Stomach (tissue), 4 donors: Measurements from ENCODE around the gene APLNR.

Experiments
- CTCF ChIP-seq, 7 experiments: fragments of 450-650 bp in 4 of 7; fragments of 200-600 bp in 3 of 7; sonication (generic) in 3 of 7; IDR thresholded peaks; one replicate each; pipeline ENCODE4 v1.5.1; 2016 to 2019; ENCODE audit warnings: antibody characterized with exemption in 7 of 7, control low read depth in 2 of 7, mild to moderate bottlenecking in 1 of 7
- EP300 ChIP-seq: sonication (generic); formaldehyde crosslinking; IDR thresholded peaks from one replicate; pipeline ENCODE4 v1.6.1; 2017; ENCODE audit warnings: antibody characterized with exemption
- POLR2A ChIP-seq, 4 donors: fragments of 450-650 bp; IDR thresholded peaks; one replicate each; pipeline ENCODE4 v1.6.1; 2016; ENCODE audit warnings: antibody characterized with exemption in 4 of 4, control low read depth in 2 of 4, mild to moderate bottlenecking in 1 of 4, moderate library complexity in 1 of 4

GRCh38 chr11:57222239-57222638, 14.8 kb downstream of the APLNR start:
- TF ChIP-seq CTCF (IDR thresholded peaks at IDR 0.05) (no peak), EP300 (no peak), POLR2A (IDR thresholded peaks at IDR 0.05) (no peak)
